Measurements from ENCODE around the gene ATG16L2.
A peak's percentile ranks its signal among the peaks of the same experiment; 100 is the strongest.

The ATG16L2 gene

DNA sequence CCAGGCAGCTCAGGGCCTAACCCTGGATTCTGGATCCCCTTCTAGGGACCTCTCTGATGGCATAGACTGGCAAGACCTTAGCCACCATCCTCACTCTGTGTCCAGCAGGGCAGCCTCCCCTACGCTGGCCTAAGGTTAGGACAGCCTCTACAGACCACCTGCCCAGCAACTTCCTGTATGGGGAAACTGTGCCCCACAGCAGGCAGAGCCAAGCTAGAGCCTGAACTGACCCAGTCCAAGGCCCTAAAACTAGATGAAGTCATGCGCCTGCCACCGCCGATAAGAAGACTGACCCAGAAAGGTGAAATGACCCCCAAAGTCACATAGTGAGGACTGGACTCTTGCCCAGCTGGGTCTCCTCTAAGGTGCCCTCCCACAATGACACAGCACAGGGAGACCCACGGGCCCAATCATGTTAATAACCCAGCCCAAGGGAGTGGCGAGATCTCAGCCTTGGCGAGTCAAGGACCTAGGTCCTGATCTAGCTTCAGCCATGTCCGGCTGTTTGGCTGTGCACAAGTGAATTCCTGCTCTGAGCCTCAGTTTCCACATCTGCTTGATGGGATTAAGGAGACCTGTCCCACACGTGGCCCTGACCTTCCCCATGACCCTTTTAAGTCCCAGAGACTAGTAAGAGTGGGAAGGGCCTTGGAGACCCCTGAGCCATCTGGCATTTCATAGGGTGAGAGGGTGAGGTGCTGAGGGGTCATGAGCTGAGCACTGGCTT, 37.9 kb upstream of the ATG16L2 start (continued):
- TF ChIP-seq ZBTB49 (tag by site-specific recombination; IDR thresholded peaks at IDR 0.05; ENCODE audit: low read depth), result no peak

DNA sequence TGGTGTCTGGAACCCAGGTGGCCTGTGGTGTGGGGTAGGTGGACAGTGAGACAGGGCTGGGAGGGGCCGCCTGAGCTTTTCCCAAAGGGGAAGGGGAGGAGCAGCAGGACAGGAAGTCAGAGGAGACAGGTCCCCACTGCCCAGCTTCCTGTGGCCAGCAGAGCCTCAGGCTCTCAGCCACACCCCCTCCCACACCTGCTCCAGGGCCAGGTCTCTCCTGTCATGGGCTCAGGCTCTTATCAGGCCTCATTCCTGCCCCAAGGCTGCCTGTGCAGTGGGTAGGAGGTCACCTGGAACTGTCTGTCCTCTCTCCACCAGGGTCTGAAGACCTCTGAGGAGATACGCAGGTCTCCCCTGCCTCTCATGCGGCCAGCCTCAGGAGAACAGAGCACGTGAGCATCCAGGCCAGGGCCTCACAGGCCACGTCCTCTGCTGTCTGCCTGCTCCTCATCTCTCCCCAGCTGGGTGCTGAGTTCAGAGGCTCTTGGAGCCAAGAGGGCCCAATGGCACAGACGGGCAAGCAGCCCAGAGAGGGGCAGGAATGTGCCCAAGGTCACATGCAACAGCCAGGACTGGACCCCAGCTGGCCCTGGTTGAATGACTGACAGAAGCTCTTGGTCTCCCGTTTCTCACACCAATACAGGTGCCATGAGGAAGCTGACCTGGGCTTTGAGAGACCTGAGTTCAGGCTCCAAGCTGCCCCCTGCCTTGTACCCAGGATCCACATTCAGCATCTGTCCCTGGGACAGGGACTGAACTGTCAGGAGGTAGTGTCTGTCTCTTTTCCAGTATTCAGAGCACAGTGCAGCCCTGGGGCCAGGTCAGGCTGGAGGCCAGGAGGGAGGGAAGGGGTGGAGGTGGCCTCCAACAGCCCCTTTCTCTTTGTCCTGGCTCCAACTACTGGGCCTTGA, 37.1 kb upstream of the ATG16L2 start:
- no peak overlapping the region for H3K27ac ChIP-seq (ENCODE audit: extremely low read depth, low read depth, low read length)

GRCh38 chr11:72777755-72778278, 36.4 kb upstream of the ATG16L2 start:
- Histone ChIP-seq H3K36me3 (ENCODE audit: control insufficient read depth in 2 of 2, insufficient read depth in 1 of 2, low read length in 2 of 2) (peaks cover 0 to 5% of the 10 kb centered on the region in 2 experiments; a peak in 1 of 3 replicates), H3K27ac (ENCODE audit: extremely low read depth, low read depth, low read length) (no peak overlapping the region), H3K4me3 (ENCODE audit: low read depth, low read length) (no peak overlapping the region), H3K4me1 (ENCODE audit: control insufficient read depth, insufficient read depth, low read length) (no peaks in the 10 kb centered on the region), H3K9me3 (ENCODE audit: control insufficient read depth, insufficient read depth, low read depth, low read length) (no peaks in the 10 kb centered on the region)
- ChIA-PET CTCF (interaction anchor here (0.6 to 1.3 kb wide), 3 partner anchors 16 to 34 kb away, joined by 4 to 5 read pairs (median 4); partner anchors contain the start of gene STARD10), POLR2A (no interaction called here)
- TF ChIP-seq ZNF830 (tag by site-specific recombination; IDR thresholded peaks at IDR 0.05; ENCODE audit: low read depth) (no peak), ZNF843 (tag by site-specific recombination; IDR thresholded peaks at IDR 0.05) (no peak), YY1 (tag by site-specific recombination; IDR thresholded peaks at IDR 0.05) (no peak), ZNF558 (tag by site-specific recombination; IDR thresholded peaks at IDR 0.05) (no peak), ZIC2 (tag by site-specific recombination; IDR thresholded peaks at IDR 0.05) (peak; percentile 24; the same call in 1 of the 2 replicates), ZBTB21 (tag by site-specific recombination; IDR thresholded peaks at IDR 0.05) (no peak)

More for the DNA sequence above, 37.1 kb upstream of the ATG16L2 start:
- no peaks in the 10 kb centered on the region for H3K9me3 ChIP-seq (ENCODE audit: control insufficient read depth, insufficient read depth, low read depth, low read length)
- H3K4me3 ChIP-seq (ENCODE audit: low read depth, low read length), result no peak overlapping the region
- peaks cover 0 to 5% of the 10 kb centered on the region in 2 experiments; a peak in 1 of 3 replicates for H3K36me3 ChIP-seq (ENCODE audit: control insufficient read depth in 2 of 2, insufficient read depth in 1 of 2, low read length in 2 of 2)
- ChIA-PET POLR2A (interaction anchor here (0.5 kb wide), 1 partner anchor 9 kb away, joined by 4 read pairs; no protein-coding TSS in a partner anchor), CTCF (interaction anchor here (1.3 kb wide), 1 partner anchor 17 kb away, joined by 5 read pairs; the partner anchor contains the start of gene STARD10)
- TF ChIP-seq, protein P1, sequence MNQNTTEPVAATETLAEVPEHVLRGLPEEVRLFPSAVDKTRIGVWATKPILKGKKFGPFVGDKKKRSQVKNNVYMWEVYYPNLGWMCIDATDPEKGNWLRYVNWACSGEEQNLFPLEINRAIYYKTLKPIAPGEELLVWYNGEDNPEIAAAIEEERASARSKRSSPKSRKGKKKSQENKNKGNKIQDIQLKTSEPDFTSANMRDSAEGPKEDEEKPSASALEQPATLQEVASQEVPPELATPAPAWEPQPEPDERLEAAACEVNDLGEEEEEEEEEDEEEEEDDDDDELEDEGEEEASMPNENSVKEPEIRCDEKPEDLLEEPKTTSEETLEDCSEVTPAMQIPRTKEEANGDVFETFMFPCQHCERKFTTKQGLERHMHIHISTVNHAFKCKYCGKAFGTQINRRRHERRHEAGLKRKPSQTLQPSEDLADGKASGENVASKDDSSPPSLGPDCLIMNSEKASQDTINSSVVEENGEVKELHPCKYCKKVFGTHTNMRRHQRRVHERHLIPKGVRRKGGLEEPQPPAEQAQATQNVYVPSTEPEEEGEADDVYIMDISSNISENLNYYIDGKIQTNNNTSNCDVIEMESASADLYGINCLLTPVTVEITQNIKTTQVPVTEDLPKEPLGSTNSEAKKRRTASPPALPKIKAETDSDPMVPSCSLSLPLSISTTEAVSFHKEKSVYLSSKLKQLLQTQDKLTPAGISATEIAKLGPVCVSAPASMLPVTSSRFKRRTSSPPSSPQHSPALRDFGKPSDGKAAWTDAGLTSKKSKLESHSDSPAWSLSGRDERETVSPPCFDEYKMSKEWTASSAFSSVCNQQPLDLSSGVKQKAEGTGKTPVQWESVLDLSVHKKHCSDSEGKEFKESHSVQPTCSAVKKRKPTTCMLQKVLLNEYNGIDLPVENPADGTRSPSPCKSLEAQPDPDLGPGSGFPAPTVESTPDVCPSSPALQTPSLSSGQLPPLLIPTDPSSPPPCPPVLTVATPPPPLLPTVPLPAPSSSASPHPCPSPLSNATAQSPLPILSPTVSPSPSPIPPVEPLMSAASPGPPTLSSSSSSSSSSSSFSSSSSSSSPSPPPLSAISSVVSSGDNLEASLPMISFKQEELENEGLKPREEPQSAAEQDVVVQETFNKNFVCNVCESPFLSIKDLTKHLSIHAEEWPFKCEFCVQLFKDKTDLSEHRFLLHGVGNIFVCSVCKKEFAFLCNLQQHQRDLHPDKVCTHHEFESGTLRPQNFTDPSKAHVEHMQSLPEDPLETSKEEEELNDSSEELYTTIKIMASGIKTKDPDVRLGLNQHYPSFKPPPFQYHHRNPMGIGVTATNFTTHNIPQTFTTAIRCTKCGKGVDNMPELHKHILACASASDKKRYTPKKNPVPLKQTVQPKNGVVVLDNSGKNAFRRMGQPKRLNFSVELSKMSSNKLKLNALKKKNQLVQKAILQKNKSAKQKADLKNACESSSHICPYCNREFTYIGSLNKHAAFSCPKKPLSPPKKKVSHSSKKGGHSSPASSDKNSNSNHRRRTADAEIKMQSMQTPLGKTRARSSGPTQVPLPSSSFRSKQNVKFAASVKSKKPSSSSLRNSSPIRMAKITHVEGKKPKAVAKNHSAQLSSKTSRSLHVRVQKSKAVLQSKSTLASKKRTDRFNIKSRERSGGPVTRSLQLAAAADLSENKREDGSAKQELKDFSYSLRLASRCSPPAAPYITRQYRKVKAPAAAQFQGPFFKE (tag by site-specific recombination; IDR thresholded peaks at IDR 0.05; ENCODE audit: borderline replicate concordance), result no peak
- TF ChIP-seq YY1 (tag by site-specific recombination; IDR thresholded peaks at IDR 0.05) (no peak), SALL2 (tag by site-specific recombination; IDR thresholded peaks at IDR 0.05; ENCODE audit: borderline replicate concordance) (no peak)
- no peaks in the 10 kb centered on the region for H3K4me1 ChIP-seq (ENCODE audit: control insufficient read depth, insufficient read depth, low read length)

Measured in HEK293 (cell line).